Caco-2 (cell line): ENCODE data around the gene CRYBB2. TPM values are rescaled to one million over a fixed set of nuclear protein-coding genes. Genes with fewer than 3 reads are reported as not detected.

Experiments
- BruUV-seq: library from RNA; stranded (reverse); fragments of 400-500 nt; replicated peaks from 2 replicates; lab custom pipeline; 2021; lab: Mats Ljungman, UMichigan
- CTCF ChIA-PET: fragments of 300-600 bp; sonication (Branson Sonifier 250); formaldehyde crosslinking; loops from one replicate; lab custom pipeline; 2022; ENCODE audit warnings: antibody characterized with exemption; lab: Charles Lee
- POLR2A ChIA-PET: fragments of 300-600 bp; sonication (Branson Sonifier 250); formaldehyde crosslinking; loops from one replicate; lab custom pipeline; 2022; ENCODE audit warnings: antibody characterized with exemption; lab: Charles Lee
- DNase-seq, 2 experiments: peaks; one replicate each; pipeline versions ENCODE4 v3.0.0 to v3.0.0-alpha.2; 2020 to 2022
- H3K27me3 ChIP-seq: replicated peaks from 2 replicates; pipeline ENCODE4 v1.6.0; 2011; ENCODE audit warnings: low read length; ENCODE audit not compliant: control insufficient read depth, insufficient read depth
- H3K36me3 ChIP-seq: 2 replicates; pipeline ENCODE4 v1.5.1; 2011; ENCODE audit warnings: low read length; ENCODE audit not compliant: control insufficient read depth, insufficient read depth
- H3K4me1 ChIP-seq: fragments of 250-450 bp; sonication (Bioruptor Pico); 2 replicates; pipeline ENCODE4 v1.5.1; 2020; ENCODE audit warnings: mild to moderate bottlenecking
- H3K4me3 ChIP-seq: 2 replicates; pipeline ENCODE4 v1.5.1; 2011; ENCODE audit warnings: low read depth, mild to moderate bottlenecking, control low read depth, low read length
- H3K9me3 ChIP-seq: fragments of 250-450 bp; sonication (Bioruptor Pico); 2 replicates; pipeline ENCODE4 v1.5.1; 2020; ENCODE audit warnings: mild to moderate bottlenecking, moderate library complexity
- H3K27ac Mint-ChIP-seq: one replicate; pipeline ENCODE4 v1.8.0; 2022; ENCODE audit warnings: mixed read lengths; ENCODE audit not compliant: unreplicated experiment
- H3K27me3 Mint-ChIP-seq: one replicate; pipeline ENCODE4 v1.8.0; 2022; ENCODE audit warnings: mixed read lengths; ENCODE audit not compliant: insufficient read depth, unreplicated experiment
- H3K36me3 Mint-ChIP-seq: one replicate; pipeline ENCODE4 v1.8.0; 2022; ENCODE audit warnings: mild to moderate bottlenecking, mixed read lengths; ENCODE audit not compliant: insufficient read depth, unreplicated experiment
- H3K4me1 Mint-ChIP-seq: one replicate; pipeline ENCODE4 v1.8.0; 2022; ENCODE audit warnings: low read depth, mixed read lengths; ENCODE audit not compliant: unreplicated experiment
- H3K4me3 Mint-ChIP-seq: one replicate; pipeline ENCODE4 v1.8.0; 2022; ENCODE audit warnings: mild to moderate bottlenecking, moderate library complexity, mixed read lengths; ENCODE audit not compliant: unreplicated experiment
- H3K9me3 Mint-ChIP-seq: one replicate; pipeline ENCODE4 v1.8.0; 2022; ENCODE audit warnings: mixed read lengths; ENCODE audit not compliant: unreplicated experiment
- intact Hi-C: fragments of 100-400 bp; cut with micrococcal nuclease; formaldehyde crosslinking; loops from one replicate; pipeline ENCODE4 v1.10.0; 2022; ENCODE audit not compliant: unreplicated experiment
- total RNA-seq: library from RNA; stranded (reverse); gene quantifications from 2 replicates; pipeline ENCODE4 v1.2.3, GENCODE V29; 2022
- TF ChIP-seq, protein P1 (sequence below), 2 experiments: fragments of 200-600 bp in 1 of 2; IDR thresholded peaks; 1 replicate in 1 of 2; 2 replicates in 1 of 2; pipeline versions ENCODE4 v1.5.1 to v1.8.0; 2011 to 2022; ENCODE audit warnings: antibody characterized with exemption in 1 of 2, control low read depth in 1 of 2, inconsistent platforms in 1 of 2, low read depth in 1 of 2, low read length in 1 of 2, mild to moderate bottlenecking in 1 of 2, moderate library complexity in 1 of 2; ENCODE audit not compliant: insufficient read depth in 1 of 2, severe bottlenecking in 1 of 2, unreplicated experiment in 1 of 2

CRYBB2 gene
- total RNA-seq, 1 experiment from 2014 or later = not detected

DNA sequence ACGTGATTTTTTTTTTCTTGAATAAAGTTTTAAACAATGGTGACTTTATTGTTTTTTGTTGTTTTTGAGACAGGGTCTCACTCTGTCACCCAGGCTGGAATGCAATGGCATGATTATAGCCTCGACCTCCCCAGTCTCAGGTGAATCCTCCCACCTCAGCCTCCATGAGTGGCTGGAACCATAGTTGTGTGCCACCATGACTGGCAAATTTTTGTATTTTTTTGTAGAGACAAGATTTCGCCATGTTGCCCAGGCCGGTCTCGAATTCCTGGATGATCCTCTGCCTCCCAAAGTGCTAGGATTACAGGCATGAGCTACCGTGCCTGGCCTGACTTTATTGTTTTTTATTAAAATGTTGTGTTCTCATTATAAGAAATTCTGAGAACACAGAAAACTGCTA is 32.0 kb upstream of the CRYBB2 start:
- no peak overlapping the region for H3K4me3 ChIP-seq
- DNase-seq = no peak
- H3K27me3 ChIP-seq = no peaks in the 10 kb centered on the region
- TF ChIP-seq, protein P1, sequence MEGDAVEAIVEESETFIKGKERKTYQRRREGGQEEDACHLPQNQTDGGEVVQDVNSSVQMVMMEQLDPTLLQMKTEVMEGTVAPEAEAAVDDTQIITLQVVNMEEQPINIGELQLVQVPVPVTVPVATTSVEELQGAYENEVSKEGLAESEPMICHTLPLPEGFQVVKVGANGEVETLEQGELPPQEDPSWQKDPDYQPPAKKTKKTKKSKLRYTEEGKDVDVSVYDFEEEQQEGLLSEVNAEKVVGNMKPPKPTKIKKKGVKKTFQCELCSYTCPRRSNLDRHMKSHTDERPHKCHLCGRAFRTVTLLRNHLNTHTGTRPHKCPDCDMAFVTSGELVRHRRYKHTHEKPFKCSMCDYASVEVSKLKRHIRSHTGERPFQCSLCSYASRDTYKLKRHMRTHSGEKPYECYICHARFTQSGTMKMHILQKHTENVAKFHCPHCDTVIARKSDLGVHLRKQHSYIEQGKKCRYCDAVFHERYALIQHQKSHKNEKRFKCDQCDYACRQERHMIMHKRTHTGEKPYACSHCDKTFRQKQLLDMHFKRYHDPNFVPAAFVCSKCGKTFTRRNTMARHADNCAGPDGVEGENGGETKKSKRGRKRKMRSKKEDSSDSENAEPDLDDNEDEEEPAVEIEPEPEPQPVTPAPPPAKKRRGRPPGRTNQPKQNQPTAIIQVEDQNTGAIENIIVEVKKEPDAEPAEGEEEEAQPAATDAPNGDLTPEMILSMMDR (IDR thresholded peaks at IDR 0.05; ENCODE audit: insufficient read depth in 1 of 2, low read depth in 1 of 2, low read length in 1 of 2, severe bottlenecking in 1 of 2, unreplicated experiment in 1 of 2) = no peak
- Mint-ChIP-seq H3K27ac (no peak overlapping the region), H3K9me3 (no peaks in the 10 kb centered on the region), H3K4me1 (no peaks in the 10 kb centered on the region), H3K4me3 (no peak overlapping the region), H3K36me3 (peaks cover 28% of the 10 kb centered on the region), H3K27me3 (no peaks in the 10 kb centered on the region)
- CTCF ChIA-PET = no interaction called here
- POLR2A ChIA-PET = no interaction called here
- peaks cover 2% of the 10 kb centered on the region for H3K36me3 ChIP-seq
- BruUV-seq = no TSS peak
- no peaks in the 10 kb centered on the region for H3K4me1 ChIP-seq
- intact Hi-C loops = no loop called here
- no peaks in the 10 kb centered on the region for H3K9me3 ChIP-seq

DNA sequence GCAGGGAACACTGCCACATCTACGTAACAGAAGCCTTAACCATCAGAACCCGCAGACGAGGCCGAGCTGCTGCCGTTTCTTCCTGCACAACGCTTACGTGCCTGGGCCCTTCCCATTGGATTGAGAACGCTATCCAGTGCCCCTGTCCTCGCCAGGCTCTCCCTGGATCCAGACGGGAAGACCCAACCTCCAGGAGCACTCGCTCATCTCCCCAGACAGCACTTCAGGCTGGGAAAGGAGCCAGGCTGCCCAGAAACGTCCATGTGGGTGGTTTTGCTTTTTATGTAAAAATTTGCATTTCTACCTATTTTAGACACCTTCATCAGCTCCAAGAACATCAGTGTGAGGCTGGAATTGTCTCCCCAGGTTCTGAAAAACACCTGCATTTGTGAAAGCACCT is 27.0 kb upstream of the CRYBB2 start:
- H3K4me1 Mint-ChIP-seq = no peaks in the 10 kb centered on the region
- no peaks in the 10 kb centered on the region; the same call in 1 of the 2 replicates for H3K36me3 ChIP-seq
- no TSS peak for BruUV-seq
- no peaks in the 10 kb centered on the region for H3K9me3 ChIP-seq
- intact Hi-C loops = no loop called here
- H3K4me1 ChIP-seq = no peaks in the 10 kb centered on the region
- CTCF ChIA-PET = no interaction called here
- DNase-seq = no peak
- H3K4me3 ChIP-seq = no peak overlapping the region
- H3K27me3 ChIP-seq = no peaks in the 10 kb centered on the region
- TF ChIP-seq, protein P1 (IDR thresholded peaks at IDR 0.05; ENCODE audit: insufficient read depth in 1 of 2, low read depth in 1 of 2, low read length in 1 of 2, severe bottlenecking in 1 of 2, unreplicated experiment in 1 of 2) = no peak
- POLR2A ChIA-PET = no interaction called here
- no peak overlapping the region for H3K27ac Mint-ChIP-seq
- peaks cover 26% of the 10 kb centered on the region for H3K36me3 Mint-ChIP-seq
- H3K4me3 Mint-ChIP-seq = no peak overlapping the region
- no peaks in the 10 kb centered on the region for H3K27me3 Mint-ChIP-seq
- H3K9me3 Mint-ChIP-seq = no peaks in the 10 kb centered on the region

DNA sequence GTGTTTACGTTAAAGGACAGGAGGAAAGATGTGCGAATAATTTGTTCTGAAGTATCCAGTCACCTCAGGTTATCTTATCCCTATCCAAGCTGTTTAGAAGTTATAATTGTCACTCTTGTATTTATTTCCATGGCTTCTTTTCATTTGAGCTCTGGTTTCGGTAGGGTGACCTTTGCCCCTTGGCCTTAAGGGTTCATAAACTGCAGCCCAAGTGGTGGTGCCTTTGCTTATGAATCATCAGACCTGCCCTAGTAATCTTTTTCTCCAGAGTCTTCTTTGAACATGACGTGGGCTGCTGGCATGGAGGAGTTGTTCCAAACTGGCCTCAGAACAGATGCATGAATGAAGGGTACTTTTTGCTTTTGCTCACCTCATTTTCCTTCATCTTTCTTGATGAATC is 26.3 kb upstream of the CRYBB2 start:
- Histone ChIP-seq H3K4me3 (no peak overlapping the region), H3K27me3 (no peaks in the 10 kb centered on the region), H3K4me1 (no peaks in the 10 kb centered on the region), H3K36me3 (no peaks in the 10 kb centered on the region; the same call in 1 of the 2 replicates), H3K9me3 (no peaks in the 10 kb centered on the region)
- no peak overlapping the region for H3K27ac Mint-ChIP-seq
- TF ChIP-seq, protein P1 (IDR thresholded peaks at IDR 0.05; ENCODE audit: insufficient read depth in 1 of 2, low read depth in 1 of 2, low read length in 1 of 2, severe bottlenecking in 1 of 2, unreplicated experiment in 1 of 2) = no peak
- ChIA-PET POLR2A (no interaction called here), CTCF (no interaction called here)
- no peak for DNase-seq
- H3K4me3 Mint-ChIP-seq = no peak overlapping the region
- H3K27me3 Mint-ChIP-seq = no peaks in the 10 kb centered on the region
- no peaks in the 10 kb centered on the region for H3K9me3 Mint-ChIP-seq
- peaks cover 29% of the 10 kb centered on the region for H3K36me3 Mint-ChIP-seq
- H3K4me1 Mint-ChIP-seq = no peaks in the 10 kb centered on the region
- intact Hi-C loops = no loop called here
- BruUV-seq = no TSS peak
